GM11168 (cell line): ENCODE data around the gene PKN1.
"Not testable (repeated sequence)": the region's sequence is repeated elsewhere in the genome, so short reads cannot be mapped to it uniquely, and the experiment has no call there.

Source experiments
- in situ Hi-C: fragments of 300-500 bp; cut with MboI; formaldehyde crosslinking; loops from one replicate; pipeline ENCODE4 v1.12.0; 2022; ENCODE audit warnings: low sequenced_read_pairs; ENCODE audit not compliant: unreplicated experiment

Gene PKN1

GRCh38 chr19:14479309-14479974, 46.3 kb downstream of the PKN1 start:
- in situ Hi-C loops = no loop called here

- in situ Hi-C loops = no loop called here
These were observed 47.0 kb downstream of the PKN1 start for GRCh38 chr19:14479975-14480699.

DNA sequence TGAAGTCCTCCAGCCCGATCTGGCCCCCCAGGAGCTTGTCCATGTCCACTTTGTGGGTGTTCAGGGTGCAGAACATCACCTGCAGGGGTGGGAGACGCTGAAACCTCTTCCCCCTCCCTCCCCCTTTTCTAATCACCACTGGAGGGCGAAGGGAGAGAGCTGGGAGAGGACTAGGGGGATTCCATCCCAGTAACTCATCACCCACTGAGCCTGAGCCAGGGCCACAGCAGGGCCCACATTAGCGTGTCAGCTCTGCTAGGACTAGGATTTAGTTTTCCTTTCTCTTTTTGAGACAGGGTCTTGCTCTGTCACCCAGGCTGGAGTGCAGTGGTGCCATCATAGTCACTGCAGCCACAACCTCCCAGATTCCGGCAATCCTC, 47.6 kb downstream of the PKN1 start:
- in situ Hi-C loops = no loop called here

DNA sequence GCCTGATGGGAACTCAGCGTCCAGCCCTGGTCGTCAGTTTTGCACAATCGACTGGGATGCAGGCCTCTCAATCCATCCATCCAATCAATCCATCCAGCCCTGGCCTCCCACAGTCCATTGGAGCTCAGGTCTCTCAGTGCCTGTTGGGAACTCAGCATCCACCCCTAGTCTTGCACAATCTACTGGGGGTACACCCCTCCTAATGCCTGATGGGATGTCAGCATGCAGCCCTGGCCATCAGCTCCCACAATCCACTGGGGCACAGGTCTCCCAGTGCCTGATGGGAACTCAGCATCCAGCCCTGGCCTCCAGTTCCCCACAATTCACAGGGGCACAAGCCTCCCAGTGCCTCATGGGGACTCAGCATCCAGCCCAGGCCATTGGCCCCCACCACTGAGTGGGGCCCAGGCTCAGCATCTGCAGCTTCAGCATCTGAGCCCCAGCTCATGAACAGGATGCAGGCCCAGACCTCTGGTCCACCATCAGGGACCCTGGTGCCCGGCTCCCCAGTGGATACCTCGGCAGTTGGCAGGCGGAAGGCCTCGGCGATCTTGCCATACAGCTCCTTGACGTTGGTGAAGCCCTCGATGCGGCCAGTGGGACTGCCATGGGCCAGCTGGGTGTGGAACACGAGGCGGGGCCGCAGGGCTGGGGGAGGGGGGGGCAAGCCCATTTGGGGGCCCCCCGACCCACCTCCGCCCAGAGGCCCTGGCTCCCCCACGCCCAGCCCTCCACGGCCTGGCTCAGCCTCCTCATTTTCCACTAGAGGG, 49.3 kb downstream of the PKN1 start:
- in situ Hi-C loops = no loop called here

DNA sequence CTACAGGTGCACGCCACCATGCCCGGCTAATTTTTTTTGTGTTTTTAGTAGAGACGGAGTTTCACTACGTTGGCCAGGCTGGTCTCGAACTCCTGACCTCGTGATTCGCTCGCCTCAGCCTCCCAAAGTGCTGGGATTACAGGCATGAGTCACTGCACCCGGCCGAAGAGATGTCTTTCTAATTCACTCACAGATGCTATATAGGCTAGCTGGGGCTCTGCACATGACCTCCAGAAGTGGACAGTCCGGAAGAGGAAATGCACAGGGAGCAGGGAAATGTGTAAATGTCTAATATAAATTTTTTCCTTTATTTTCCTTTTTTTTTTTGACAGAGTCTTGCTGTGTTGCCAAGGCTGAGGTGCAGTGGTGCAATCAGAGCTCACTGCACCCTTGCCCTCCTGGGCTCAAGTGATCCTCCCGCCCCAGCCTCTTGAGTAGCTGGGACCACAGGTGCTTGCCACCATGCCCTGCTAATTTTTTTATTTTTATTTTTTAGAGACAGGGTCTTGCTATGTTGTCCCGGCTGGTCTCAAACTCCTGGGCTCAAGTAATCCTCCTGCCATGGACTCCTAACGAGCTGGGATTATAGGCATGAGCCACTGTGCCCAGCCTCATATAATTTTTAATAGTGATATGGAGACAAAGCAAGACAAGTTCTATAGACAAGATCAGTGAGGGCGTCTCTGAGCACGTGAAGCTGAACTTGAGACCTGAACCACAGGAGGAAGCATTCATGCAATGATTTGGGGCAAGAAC, 54.4 kb downstream of the PKN1 start:
- in situ Hi-C loops = no loop called here

- in situ Hi-C loops = no loop called here
These were observed 59.7 kb downstream of the PKN1 start for GRCh38 chr19:14492756-14493337.

GRCh38 chr19:14494411-14494810, 61.3 kb downstream of the PKN1 start:
- in situ Hi-C loops = no loop called here

- in situ Hi-C loops = no loop called here
These were observed 62.0 kb downstream of the PKN1 start for GRCh38 chr19:14494910-14495671.

GRCh38 chr19:14495672-14496028, 62.5 kb downstream of the PKN1 start:
- in situ Hi-C loops = no loop called here

- in situ Hi-C loops = no loop called here
These were observed 63.1 kb downstream of the PKN1 start, which contains the start of gene GIPC1 for GRCh38 chr19:14496029-14496833. GIPC1 (minus strand) TSS chr19:14496127; CDS start chr19:14482976, 13,151 bp downstream.

DNA sequence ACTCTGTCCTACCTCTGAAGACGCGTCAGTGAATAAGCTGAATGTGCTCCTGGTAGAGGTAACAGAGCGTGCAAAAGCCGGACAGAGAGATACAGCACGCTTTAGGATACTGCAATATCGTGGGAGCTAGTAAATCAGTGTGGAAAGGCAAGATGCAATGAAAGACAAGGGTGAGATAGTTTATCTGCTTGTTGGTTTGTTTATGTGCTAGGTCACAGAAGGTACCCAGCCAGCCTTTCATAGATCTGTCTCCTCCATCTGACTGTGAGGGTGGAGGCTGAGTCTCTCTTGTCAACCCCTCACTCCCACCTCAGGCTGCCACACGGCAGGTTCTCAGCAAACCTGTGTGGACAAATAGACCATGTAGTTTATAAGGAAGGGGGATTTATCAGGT, 63.7 kb downstream of the PKN1 start:
- in situ Hi-C loops = no loop called here

DNA sequence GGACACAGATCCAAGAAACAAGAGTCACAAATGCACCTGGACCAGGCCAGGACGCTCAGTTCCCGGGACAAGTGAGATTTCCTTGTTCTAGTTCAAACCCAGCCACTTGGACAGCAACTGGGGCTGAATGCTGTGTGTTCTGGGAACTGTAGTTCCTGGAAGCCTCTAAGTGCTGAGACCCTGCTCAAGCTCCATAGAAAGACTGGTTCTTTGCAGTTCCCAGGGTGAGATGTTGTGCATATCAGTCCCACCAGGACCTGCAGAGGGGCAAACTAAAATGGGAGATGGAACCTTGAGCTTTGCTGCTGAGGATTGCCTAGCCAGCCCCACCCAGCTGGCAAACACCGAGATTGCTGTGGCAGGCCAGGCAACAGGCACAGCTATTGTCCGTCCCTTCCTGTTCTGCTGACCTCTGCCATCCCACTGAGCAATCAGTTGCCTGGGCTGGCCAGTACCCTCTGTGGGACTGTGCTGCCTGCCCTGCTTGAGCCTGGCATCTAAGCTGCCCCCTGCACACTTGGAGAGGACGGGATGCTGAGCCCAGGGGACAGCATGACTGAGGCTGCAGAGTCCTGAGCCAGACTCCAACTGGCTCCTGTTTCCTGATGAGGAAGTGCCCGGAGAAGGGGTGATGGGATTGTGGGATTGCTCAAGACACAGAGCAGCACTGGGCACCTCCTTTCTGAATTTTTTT, 64.3 kb downstream of the PKN1 start:
- in situ Hi-C loops = no loop called here

GRCh38 chr19:14502334-14503092, 69.4 kb downstream of the PKN1 start:
- in situ Hi-C loops = no loop called here

DNA sequence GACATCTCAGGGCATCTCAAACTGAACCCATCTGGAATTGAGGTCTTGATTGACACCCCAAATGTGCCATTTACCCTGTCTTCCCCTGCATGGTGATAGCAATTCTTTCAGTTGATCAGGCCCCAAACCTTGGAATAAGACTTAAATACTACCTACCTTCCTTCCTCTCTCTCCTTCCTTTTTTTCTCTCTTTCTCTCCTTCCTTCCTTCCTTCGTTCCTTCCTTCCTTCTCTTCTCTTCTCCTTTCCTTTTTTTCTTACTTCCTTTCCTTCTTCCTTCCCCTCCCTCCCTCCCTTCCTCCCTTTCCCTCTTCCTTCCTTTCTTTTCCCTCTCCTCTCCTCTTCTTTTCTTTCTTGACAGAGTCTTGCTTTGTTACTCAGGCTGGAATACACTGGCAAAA, 70.2 kb downstream of the PKN1 start:
- in situ Hi-C loops = no loop called here

- in situ Hi-C loops = not testable (repeated sequence)
These were observed 71.5 kb downstream of the PKN1 start for GRCh38 chr19:14504575-14504974.

DNA sequence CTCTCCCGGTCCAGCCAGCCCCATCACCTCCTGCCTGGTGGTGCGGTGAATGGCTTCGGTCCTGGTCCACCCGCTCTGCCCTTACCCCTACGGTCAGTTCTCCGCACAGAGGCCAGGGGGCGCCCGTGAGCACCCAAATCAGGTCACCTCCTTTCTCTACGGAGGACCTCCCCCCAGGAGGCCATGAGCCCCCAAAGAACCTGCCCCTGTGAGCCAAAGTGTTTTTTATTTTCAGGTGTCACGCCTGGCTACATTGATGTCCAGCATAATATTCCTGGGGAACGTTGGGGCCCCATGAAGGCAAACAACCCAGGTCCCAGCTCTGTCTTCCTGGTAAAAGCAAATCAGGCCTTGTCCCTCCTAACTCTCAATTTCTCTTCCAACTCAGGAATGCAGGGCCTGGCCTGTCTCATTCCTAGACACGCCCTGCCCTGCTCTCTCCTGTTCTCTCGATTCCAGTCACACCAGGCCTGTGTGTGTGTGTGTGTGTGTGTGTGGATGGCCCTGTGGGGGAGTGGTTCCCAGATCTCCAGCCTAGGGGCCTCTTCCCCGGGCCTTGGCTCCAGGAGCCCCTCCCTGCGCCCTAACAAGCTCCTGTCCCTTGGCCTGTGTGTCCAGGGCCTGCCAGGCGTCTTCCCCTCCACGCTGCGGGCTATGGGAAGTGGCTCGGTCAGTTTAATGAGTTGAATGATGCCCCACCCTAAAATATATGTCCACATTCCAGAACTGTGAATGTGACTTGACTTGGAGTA, 72.6 kb downstream of the PKN1 start:
- in situ Hi-C loops = no loop called here
